HG03439 (cell line): ENCODE measurements around the gene TSPAN5.

Source experiments
- ATAC-seq: cut with Tn5 transposase; IDR thresholded peaks from one replicate; pipeline ENCODE4 v1.9.1; 2021; ENCODE audit warnings: mild to moderate bottlenecking, moderate library complexity; ENCODE audit not compliant: unreplicated experiment

TSPAN5 gene

GRCh38 chr4:98522062-98522461 lies 136.3 kb downstream of the TSPAN5 start:
- no peak for ATAC-seq

GRCh38 chr4:98521486-98521885 lies 136.9 kb downstream of the TSPAN5 start:
- no peak for ATAC-seq

- no peak for ATAC-seq
These were observed 139.0 kb downstream of the TSPAN5 start for GRCh38 chr4:98519268-98519977.

GRCh38 chr4:98518559-98519267 lies 139.7 kb downstream of the TSPAN5 start:
- ATAC-seq, result peak; percentile 93

- ATAC-seq, result no peak
These were observed 141.0 kb downstream of the TSPAN5 start for GRCh38 chr4:98517218-98518021.

- ATAC-seq, result no peak
These were observed 141.8 kb downstream of the TSPAN5 start for GRCh38 chr4:98516441-98517217.

- ATAC-seq, result no peak
These were observed 142.4 kb downstream of the TSPAN5 start for GRCh38 chr4:98516042-98516440.

- no peak for ATAC-seq
These were observed 143.0 kb downstream of the TSPAN5 start for GRCh38 chr4:98515470-98515809.

- no peak for ATAC-seq
These were observed 143.5 kb downstream of the TSPAN5 start for GRCh38 chr4:98514741-98515469.

- ATAC-seq, result no peak
These were observed 145.5 kb downstream of the TSPAN5 start for GRCh38 chr4:98512918-98513317.

GRCh38 chr4:98510757-98511517 lies 147.5 kb downstream of the TSPAN5 start:
- ATAC-seq, result no peak

GRCh38 chr4:98510340-98510739 lies 148.1 kb downstream of the TSPAN5 start:
- ATAC-seq, result no peak

- no peak for ATAC-seq
These were observed 148.7 kb downstream of the TSPAN5 start for GRCh38 chr4:98509721-98510120.

GRCh38 chr4:98508829-98509598 lies 149.4 kb downstream of the TSPAN5 start:
- no peak for ATAC-seq

GRCh38 chr4:98508248-98508647 lies 150.2 kb downstream of the TSPAN5 start:
- no peak for ATAC-seq

- ATAC-seq, result no peak
These were observed 151.1 kb downstream of the TSPAN5 start for GRCh38 chr4:98507299-98507698.

GRCh38 chr4:98506462-98507132 lies 151.8 kb downstream of the TSPAN5 start:
- no peak for ATAC-seq

- ATAC-seq, result no peak
These were observed 152.4 kb downstream of the TSPAN5 start for GRCh38 chr4:98505992-98506391.
